ENCODE data around the gene ULK1.

Gene ULK1

DNA sequence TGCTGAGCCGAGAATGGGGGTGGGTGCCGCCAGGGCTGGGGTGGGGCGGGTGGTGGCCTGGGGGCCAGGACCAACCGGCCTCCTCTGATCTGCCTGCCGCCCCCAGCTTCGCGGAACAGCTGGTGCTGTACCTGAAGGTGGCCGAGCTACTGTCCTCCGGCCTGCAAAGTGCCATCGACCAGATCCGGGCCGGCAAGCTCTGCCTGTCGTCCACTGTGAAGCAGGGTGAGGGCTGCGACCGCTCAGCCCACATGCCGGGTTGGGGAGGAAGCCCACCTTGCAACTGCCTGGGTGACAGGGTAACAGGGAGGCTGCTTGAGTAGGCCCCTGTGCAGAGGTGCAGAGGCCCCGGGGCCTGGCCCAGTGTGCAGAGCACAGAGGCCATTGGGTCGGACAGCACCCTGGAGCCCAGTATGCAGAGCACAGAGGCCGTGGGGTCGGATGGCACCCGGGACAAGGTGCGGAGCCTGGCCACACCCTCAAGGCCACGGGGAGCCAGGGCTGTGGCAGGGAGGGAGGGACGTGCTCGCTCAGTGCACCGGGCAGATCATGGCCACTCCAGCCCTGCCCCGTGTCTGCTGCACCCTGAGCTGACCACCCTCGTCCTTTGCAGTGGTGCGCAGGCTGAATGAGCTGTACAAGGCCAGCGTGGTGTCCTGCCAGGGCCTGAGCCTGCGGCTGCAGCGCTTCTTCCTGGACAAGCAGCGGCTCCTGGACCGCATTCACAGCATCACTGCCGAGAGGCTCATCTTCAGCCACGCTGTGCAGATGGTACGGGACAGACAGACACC is 25.1 kb downstream of the ULK1 start:
- Histone ChIP-seq H3K27ac (no peak overlapping the region), H3K36me3 (peaks cover 59 to 88% (median 67%) of the 10 kb centered on the region in 3 donors), H3K27me3 (no peaks in the 10 kb centered on the region), H3K9me3 (no peaks in the 10 kb centered on the region), H3K4me1 (peaks cover 0 to 7% (median 4%) of the 10 kb centered on the region in 4 donors), H3K4me3 (no peak overlapping the region)
- DNase-seq = no peak
- TF ChIP-seq CTCF (IDR thresholded peaks at IDR 0.05) = no peak
- intact Hi-C loops (cut with DNase I; ENCODE audit: low total_unique reads) = no loop called here

DNA sequence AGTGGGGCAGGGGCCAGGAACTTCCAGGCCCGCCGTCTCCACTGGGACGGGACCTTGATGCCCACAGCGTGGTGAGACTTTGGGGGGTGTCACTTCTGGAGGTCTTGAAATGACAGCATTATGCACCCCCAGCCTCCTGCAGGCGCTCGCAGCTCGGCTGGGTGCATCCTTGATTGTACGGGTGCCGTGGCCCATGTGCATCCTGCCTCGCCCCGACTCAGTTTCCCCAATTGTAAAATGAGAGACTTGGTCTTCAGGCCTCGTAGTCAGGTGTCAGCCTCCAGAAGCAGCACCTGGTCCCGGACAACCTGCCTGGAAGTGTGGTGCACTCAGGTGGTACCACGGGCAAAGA is 25.7 kb downstream of the ULK1 start:
- DNase-seq = no peak
- intact Hi-C loops (cut with DNase I; ENCODE audit: low total_unique reads) = no loop called here
- peaks cover 0 to 12% (median 8%) of the 10 kb centered on the region in 4 donors for H3K4me1 ChIP-seq
- no peak overlapping the region for H3K4me3 ChIP-seq
- peaks cover 53 to 83% (median 61%) of the 10 kb centered on the region in 3 donors for H3K36me3 ChIP-seq
- TF ChIP-seq CTCF (IDR thresholded peaks at IDR 0.05) = no peak
- H3K9me3 ChIP-seq = no peaks in the 10 kb centered on the region
- H3K27ac ChIP-seq = no peak overlapping the region
- H3K27me3 ChIP-seq = no peaks in the 10 kb centered on the region

GRCh38 chr12:131920902-131921840 is 26.7 kb downstream of the ULK1 start:
- TF ChIP-seq CTCF (IDR thresholded peaks at IDR 0.05) = no peak
- no peaks in the 10 kb centered on the region for H3K9me3 ChIP-seq
- H3K27ac ChIP-seq = no peak overlapping the region
- peaks cover 42 to 72% (median 51%) of the 10 kb centered on the region in 3 donors for H3K36me3 ChIP-seq
- no peak overlapping the region for H3K4me3 ChIP-seq
- no peak for DNase-seq
- intact Hi-C loops (cut with DNase I; ENCODE audit: low total_unique reads) = no loop called here
- H3K4me1 ChIP-seq = peaks cover 0 to 12% (median 8%) of the 10 kb centered on the region in 4 donors
- H3K27me3 ChIP-seq = no peaks in the 10 kb centered on the region

DNA sequence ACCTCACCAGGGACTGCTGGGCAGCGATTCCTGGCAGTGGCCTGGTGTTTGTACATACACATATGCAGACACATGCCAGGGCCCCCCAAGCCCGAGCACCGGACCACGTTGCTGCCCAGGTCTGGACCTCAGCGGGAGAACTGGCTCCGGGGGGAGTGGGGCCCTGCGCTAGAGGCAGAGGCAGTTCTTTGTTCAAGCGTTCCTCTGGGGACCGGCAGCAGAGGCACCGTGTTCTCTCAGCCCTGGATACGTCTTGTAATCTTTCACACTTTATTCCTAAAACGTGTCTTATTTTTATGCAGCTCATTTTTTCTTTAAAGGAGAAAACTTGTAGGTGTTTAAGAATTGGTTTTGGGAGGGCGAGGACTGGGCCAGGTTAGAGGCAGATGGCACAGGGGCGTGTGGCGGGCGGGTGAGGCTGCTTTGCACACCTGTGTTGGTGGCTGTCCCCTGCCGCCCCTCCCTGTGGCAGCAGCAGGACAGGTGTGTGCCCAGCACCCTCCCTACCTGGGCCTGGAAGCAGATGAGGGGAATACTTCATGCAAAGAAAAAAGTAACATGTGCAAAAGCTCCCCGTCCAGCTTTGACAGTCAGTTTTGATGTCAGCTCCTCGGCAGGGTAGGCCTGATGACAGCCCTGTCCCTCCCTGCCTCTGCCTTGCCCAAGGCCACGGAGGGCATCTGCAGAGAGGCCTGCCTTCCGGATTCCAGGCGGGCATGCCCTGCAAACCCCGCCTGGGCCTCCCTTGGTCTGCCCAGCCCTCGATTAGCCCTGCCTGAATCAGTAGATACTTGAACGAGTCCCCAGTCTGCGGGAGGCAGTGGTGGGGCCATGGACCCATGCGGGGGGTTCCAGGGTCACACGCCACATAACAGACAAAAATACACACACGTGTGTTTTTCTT is 27.7 kb downstream of the ULK1 start:
- no peak for TF ChIP-seq CTCF (IDR thresholded peaks at IDR 0.05)
- H3K36me3 ChIP-seq = peaks cover 37 to 63% (median 43%) of the 10 kb centered on the region in 3 donors
- H3K4me3 ChIP-seq = no peak overlapping the region
- intact Hi-C loops (cut with DNase I; ENCODE audit: low total_unique reads) = no loop called here
- no peak overlapping the region for H3K27ac ChIP-seq
- H3K27me3 ChIP-seq = no peaks in the 10 kb centered on the region
- H3K9me3 ChIP-seq = no peaks in the 10 kb centered on the region
- no peak for DNase-seq
- peaks cover 0 to 12% (median 8%) of the 10 kb centered on the region in 4 donors for H3K4me1 ChIP-seq

DNA sequence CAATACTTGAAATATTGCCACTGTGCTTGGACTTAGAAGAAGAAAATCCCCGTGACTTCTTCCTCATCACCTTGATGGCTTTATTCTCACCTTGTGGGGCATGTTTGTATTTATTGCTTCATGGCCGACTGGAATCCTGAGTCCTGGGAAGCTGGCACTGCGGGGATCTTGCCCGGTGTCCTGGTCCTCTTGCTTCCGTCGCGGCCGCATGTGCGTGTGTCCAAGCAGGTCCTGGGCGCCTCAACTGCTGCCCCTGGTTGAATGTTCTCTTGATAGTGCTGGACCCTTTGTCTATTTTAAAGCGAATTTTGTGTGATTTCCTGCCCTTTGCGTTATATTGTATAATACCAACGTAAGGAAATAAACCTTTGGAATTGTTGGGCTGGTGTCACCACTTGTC is 28.4 kb downstream of the ULK1 start:
- Histone ChIP-seq H3K27ac (no peak overlapping the region), H3K9me3 (no peaks in the 10 kb centered on the region)
- intact Hi-C loops (cut with DNase I; ENCODE audit: low total_unique reads) = no loop called here

More for the DNA sequence above, 28.4 kb downstream of the ULK1 start:
- no peaks in the 10 kb centered on the region for H3K27me3 ChIP-seq
- no peak for DNase-seq
- no peak for TF ChIP-seq CTCF (IDR thresholded peaks at IDR 0.05)
- peaks cover 36 to 56% (median 37%) of the 10 kb centered on the region in 3 donors for H3K36me3 ChIP-seq
- peaks cover 0 to 12% (median 8%) of the 10 kb centered on the region in 4 donors for H3K4me1 ChIP-seq
- H3K4me3 ChIP-seq = no peak overlapping the region

Data from tibial artery (tissue), 4 donors.